ENCODE measurements around the gene BARX2.

BARX2 gene

DNA sequence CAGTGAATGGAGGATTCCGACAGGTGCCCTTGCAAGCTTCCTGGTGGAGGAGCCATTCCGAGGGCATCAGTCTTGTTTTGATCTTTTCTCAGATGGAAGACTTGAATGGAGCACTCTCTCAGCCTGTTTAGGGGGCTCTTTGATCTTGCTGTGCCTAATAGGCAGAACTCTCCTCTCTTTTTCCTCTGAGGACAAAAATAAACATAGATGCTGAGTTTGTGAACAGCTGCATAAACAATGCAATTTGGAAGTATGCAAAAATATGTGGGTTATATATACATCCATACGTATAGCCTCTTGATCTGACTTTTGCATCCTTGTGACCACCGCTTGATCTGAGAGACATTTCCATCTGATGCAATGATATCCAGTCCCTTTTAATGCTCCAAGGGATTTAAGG, 29.1 kb downstream of the BARX2 start:
- no peak for DNase-seq

- no peak for DNase-seq
Observed at GRCh38 chr11:129408865-129409444, 33.3 kb downstream of the BARX2 start.

DNA sequence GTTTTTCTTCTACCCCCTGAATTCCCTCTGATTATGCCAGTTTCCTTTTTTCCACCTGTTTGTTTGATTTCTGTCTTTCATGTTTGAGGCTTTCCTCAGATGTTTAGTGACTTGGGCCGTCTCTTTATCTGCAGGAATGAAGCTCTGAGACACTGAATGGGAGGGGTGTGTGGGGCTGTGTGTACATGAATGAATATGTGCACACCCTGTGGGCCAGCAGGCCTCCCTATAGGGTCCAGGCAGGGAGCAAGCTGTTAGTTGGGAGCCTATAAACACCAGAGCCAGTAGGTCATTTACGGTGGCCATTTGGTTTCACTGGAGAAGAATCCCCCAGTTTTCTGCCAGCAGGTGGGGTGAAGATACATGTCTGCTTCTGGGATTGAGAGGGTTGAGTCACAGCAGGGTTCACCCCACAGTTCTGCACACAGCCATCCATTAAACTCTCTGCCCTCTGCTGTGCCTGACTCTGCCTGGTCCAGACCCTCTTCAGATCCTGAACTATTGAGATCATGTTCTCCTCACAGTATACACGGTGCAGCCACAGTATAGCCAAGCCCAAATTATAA, 34.8 kb downstream of the BARX2 start:
- DNase-seq, result no peak

DNA sequence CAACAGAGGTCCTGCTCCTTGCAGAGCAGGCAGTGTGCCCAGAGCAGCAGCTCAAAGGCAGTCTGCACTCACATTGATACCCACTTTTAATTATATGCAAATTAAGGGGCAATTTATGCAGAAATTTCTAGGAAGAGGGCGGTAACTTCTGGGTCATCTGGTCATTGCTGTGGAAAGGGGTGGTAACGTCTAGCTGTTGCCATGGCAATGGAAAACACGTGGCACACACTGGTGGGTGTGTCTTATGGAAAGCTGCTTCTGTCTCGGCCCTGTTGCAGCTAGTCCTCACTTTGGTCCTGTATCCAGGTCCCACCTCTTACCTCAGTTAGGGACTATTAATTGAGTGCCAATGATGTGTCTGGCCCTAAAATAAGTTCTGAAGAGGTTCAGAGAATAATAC, 36.8 kb downstream of the BARX2 start:
- no peak for DNase-seq

- DNase-seq, result no peak
Observed at GRCh38 chr11:129414144-129414872, 38.7 kb downstream of the BARX2 start.

GRCh38 chr11:129416080-129416820, 40.6 kb downstream of the BARX2 start:
- no peak for DNase-seq

GRCh38 chr11:129417458-129417857, 41.8 kb downstream of the BARX2 start:
- no peak for DNase-seq

GRCh38 chr11:129418039-129418438, 42.4 kb downstream of the BARX2 start:
- DNase-seq, result no peak

DNA sequence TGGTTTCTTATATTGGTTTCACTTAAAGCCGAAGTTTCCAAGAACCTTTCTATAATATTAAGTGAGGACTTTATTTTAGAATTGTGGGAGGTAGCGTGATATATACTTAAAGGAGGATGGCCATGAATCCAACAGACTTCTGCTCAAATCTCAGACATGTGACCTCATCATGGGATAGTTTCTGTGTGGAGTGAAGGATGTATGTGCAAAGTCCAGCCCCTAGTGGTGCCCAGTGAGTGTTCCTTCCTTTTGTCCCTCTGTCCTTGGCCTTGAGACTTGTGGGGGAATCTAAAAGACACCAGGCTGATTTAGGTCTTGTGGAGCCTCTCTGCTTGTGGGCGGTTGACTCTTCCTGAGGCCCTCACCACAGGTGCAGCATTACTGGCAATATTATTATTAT, 43.7 kb downstream of the BARX2 start:
- DNase-seq, result no peak

DNA sequence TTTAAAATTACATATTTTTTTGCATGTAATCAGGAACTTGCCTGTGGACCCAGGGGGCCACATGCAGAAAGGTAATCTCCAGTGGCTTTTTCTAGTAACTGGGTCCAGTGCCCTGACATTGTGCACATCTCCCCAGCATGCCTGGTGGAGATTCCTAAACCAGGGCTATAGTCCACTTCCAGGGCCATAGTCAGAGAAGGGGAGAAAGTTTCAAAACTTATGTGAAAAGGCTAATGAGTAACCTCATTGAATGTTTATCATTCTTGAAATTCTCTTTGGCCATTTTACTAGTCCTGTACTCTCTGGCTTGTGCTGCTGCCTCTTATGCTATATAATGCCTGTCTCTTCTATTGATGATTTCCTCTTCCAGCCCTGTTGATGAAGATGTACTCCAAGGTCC, 47.8 kb downstream of the BARX2 start:
- DNase-seq, result no peak

GRCh38 chr11:129425214-129425613, 49.6 kb downstream of the BARX2 start:
- DNase-seq, result no peak

- no peak for DNase-seq
Observed at GRCh38 chr11:129426038-129426437, 50.4 kb downstream of the BARX2 start.

- no peak for DNase-seq
Observed at GRCh38 chr11:129426776-129427175, 51.1 kb downstream of the BARX2 start.

GRCh38 chr11:129427376-129427775, 51.7 kb downstream of the BARX2 start:
- no peak for DNase-seq

GRCh38 chr11:129427816-129428406, 52.3 kb downstream of the BARX2 start:
- no peak for DNase-seq

GRCh38 chr11:129428557-129428956, 52.9 kb downstream of the BARX2 start:
- no peak for DNase-seq

DNA sequence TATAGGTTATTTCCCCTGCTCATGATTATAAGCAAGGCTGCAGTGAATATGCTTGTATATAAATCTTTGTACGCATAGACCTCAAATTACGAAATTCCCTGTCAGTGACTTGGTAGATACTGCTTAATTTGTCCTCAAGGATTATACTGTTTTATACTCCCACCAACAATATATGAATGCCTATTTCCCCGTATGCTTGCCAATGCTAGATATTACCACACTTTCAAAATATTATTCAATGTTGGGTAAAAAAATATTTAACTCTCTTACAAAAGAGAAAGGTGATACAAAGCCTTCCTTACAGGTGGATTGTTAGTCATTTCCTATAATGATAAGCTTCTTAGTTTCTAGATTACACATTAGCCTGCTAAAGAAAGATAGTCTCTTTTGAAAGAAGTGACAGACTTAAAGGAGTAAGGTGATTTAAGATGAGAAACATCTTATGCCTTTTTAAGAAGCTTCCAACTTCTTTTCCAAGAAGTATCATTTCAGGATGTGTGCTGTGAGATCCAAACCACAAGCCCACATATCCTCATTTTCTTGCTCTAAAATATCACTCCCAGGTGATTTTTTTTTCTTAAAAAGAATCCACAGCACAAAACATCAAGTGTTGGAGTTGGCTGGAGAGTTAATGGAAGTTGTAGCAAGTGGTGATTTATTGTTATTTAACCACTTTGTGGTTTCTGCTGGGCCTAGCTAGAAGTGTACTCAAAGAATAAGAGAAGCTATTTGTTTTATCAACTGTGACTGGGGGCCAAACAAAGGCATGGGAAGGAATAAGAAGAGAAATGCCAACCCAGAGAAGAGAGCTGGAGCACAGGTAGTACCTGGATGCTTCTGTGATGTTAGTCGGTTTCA, 59.2 kb downstream of the BARX2 start:
- no peak for DNase-seq

DNA sequence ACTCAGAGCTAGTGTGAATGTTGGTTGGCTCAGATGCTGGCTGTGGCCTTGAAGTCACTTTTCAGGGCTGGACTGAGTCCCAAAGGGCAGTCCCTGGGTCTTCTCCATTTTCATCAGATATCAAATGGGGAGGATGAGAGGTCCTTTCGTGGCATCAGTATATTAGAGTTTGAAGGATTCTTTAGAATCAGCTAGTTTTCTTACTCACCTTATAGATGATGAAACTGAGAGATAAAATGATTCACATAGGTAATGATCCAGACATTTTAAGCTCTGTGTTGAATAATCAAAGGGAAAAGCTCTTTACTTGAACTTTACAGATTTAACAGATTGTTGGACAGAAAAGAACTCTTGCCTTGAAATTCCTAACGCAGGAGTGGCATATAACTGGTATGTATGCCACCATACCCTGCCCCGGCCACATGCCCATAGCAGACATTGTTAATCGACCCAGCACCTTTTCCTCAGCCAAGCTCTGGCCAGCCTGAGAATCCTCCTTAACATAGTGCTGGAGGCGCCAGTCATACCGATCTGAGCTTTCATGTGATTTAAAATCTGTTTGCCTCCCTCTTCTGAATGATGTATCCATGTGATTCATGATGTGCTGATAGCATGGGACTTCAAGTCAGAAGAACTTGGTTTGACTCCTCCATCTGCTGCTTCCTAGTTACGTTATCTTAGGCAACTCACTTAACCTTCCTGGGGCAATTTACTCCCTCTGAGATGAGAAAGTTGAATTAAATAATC, 60.0 kb downstream of the BARX2 start:
- no peak for DNase-seq

DNA sequence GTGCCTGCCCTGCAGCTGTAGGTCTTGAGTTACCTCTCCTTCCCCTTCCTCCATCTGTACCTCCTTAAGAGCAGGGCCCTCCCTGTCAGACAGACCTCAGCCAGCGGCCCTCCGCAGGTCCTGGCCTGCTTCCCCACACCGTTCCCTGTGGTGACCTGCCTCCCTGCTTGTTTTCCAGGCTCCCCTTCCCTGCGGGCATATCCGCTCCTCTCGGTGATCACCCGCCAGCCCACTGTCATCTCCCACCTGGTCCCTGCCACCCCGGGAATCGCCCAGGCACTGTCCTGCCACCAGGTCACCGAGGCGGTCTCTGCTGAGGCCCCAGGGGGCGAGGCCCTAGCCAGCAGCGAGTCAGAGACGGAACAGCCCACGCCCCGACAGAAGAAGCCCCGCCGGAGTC, 60.9 kb downstream of the BARX2 start:
- DNase-seq, result no peak

GRCh38 chr11:129440028-129440713, 64.5 kb downstream of the BARX2 start:
- no peak for DNase-seq

DNA sequence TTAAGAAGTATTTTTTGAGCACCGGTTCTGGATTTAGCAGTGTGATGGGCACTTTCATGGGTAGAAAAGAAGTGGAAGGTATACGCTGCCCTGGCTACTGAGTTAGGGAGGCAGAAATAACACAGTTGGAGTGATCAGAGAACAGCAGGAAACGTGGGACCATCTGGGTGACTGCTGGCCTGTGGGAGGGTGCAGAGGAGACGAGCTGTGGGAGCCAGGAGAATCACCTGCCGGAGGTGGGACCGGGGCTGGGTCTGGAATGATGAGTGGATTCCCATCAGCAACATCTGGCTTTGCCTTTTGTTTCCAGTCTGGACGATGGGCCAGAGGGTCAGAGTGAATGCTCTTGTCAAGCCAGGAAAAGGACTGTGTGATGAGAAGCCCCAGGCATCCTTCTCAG, 66.5 kb downstream of the BARX2 start:
- no peak for DNase-seq
